ENCODE data around the gene OR6C4. TPM values are rescaled to one million over a fixed set of nuclear protein-coding genes. Genes with fewer than 3 reads are reported as not detected.

The OR6C4 gene
- not detected in 2 replicates for total RNA-seq

GRCh38 chr12:55549302-55549701 lies at the start of gene OR6C4:
TSS of gene OR6C4 (plus strand) at chr12:55549602. CDS start at chr12:55551227, 1,625 bp downstream.

GRCh38 chr12:55572168-55572567 lies 22.8 kb downstream of the OR6C4 start, which contains the start of gene OR2AP1:
TSS of gene OR2AP1 (plus strand) at chr12:55572468. CDS start at chr12:55574415, 1,947 bp downstream.

Other genes starting within 250 kb of the OR6C4 start
- gene OR6C1, start 235.3 kb upstream of the OR6C4 start, total RNA-seq: not detected in 2 replicates
- gene OR6C3, start 218.9 kb upstream of the OR6C4 start, total RNA-seq: not detected in 2 replicates
- gene OR6C75, start 186.6 kb upstream of the OR6C4 start, total RNA-seq: not detected in 2 replicates
- not detected in 2 replicates for gene OR6C65, start 149.1 kb upstream of the OR6C4 start, total RNA-seq
- gene OR6C76, start 123.3 kb upstream of the OR6C4 start, total RNA-seq: not detected in 2 replicates
- gene OR6C2, start 105.5 kb upstream of the OR6C4 start, total RNA-seq: not detected in 2 replicates
- not detected in 2 replicates for gene OR6C70, start 79.5 kb upstream of the OR6C4 start, total RNA-seq
- not detected in 2 replicates for gene OR6C68, start 57.2 kb upstream of the OR6C4 start, total RNA-seq
- not detected in 2 replicates for gene OR2AP1, start 22.9 kb downstream of the OR6C4 start, total RNA-seq
- not detected in 2 replicates for gene OR10P1, start 87.3 kb downstream of the OR6C4 start, total RNA-seq
- 0.05 and 0.28 TPM in 2 replicates for gene ITGA7, start 158.3 kb downstream of the OR6C4 start, total RNA-seq
- gene BLOC1S1, start 166.4 kb downstream of the OR6C4 start, total RNA-seq: 108 and 152 TPM in 2 replicates
- 0.63 TPM in 1 of 2 replicates, not detected in the other for gene RDH5, start 170.8 kb downstream of the OR6C4 start, total RNA-seq
- 551 and 563 TPM in 2 replicates for gene CD63, start 179.4 kb downstream of the OR6C4 start, total RNA-seq
- 6.0 and 9.2 TPM in 2 replicates for gene GDF11, start 193.5 kb downstream of the OR6C4 start, total RNA-seq